GM20000 (cell line): Measurements from ENCODE around the gene LMBR1.
"Not testable (repeated sequence)": the region's sequence is repeated elsewhere in the genome, so short reads cannot be mapped to it uniquely, and the experiment has no call there.

Source experiments
- DNase-seq: peaks from one replicate; pipeline ENCODE4 v3.0.0; 2012; ENCODE audit warnings: low spot score
- CTCF ChIP-seq: IDR thresholded peaks from 2 replicates; pipeline ENCODE4 v1.5.1; 2012; ENCODE audit warnings: mild to moderate bottlenecking, control low read depth; ENCODE audit errors: extremely low read depth, missing control alignments

The LMBR1 gene

DNA sequence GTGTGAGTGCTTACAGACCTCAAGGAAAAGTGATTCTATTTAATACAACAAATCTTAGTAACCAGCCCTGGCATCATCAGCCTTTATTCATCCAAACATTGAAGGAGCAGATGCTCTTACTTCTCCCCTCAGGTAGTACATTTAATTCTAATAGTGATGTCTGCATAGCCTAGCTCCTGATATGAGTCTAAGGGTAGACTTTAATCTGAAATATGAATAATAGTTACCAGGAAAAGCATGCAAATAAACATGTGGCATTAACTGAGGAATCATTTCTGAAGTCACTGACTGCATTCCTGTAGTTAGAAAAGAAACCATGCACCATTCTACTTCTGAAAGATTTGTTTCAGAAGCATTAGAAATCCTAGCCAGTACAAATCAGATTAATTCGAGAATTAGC, 25.7 kb upstream of the LMBR1 start:
- no peak for TF ChIP-seq CTCF
- no peak for DNase-seq

DNA sequence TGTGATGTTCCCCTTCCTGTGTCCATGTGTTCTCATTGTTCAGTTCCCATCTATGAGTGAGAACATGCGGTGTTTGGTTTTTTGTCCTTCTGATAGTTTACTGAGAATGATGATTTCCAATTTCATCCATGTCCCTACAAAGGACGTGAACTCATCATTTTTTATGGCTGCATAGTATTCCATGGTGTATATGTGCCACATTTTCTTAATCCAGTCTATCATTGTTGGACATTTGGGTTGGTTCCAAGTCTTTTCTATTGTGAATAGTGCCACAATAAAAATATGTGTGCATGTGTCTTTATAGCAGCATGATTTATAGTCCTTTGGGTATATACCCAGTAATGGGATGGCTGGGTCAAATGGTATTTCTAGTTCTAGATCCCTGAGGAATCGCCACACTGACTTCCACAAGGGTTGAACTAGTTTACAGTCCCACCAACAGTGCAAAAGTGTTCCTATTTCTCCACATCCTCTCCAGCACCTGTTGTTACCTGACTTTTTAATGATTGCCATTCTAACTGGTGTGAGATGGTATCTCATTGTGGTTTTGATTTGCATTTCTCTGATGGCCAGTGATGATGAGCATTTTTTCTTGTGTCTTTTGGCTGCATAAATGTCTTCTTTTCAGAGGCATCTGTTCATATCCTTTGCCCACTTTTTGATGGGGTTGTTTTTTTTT, 16.7 kb upstream of the LMBR1 start:
- not testable (repeated sequence) for DNase-seq

DNA sequence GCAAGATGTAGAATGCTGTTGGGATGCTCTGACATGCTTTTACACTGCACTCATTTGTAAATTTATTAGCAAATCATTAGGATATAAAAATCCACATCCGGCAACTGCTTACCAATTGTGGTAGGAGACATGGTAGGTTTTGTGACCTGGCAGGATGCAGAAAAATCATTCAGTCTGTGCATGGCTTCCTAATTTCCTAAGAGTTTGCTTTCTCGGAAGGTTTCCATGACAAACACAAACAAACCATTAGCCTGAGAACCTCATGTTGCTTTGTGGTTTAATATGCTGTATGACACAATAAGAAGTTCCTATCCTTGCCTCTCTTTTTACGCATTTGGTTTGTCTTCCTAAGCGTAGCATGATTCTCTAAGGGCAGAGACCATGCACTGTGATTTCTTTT, 14.7 kb upstream of the LMBR1 start:
- no peak for DNase-seq
- TF ChIP-seq CTCF = no peak

DNA sequence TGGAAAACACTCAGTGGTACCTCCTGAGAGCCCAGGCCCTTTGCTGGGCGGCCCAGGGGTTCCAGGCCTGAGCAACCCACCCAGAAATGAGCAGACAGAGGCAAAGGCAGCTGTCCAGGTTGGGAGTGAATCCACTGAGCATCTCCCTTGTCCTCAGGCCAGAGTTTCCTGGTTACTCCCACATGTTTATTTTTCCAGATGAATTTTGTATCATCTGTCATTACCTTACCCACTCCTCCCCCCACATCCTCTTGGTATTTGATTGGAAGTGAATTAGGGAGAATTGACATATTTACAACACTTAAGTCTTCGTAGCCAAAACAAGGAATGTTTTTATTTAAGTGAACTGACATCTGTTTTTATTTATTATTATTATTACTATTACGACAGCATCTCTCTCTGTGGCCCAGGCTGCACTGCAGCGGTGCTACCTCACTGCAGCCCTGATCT, 13.2 kb upstream of the LMBR1 start:
- no peak for TF ChIP-seq CTCF
- DNase-seq = no peak

GRCh38 chr7:156903232-156903909, 10.4 kb upstream of the LMBR1 start:
- no peak for DNase-seq

DNA sequence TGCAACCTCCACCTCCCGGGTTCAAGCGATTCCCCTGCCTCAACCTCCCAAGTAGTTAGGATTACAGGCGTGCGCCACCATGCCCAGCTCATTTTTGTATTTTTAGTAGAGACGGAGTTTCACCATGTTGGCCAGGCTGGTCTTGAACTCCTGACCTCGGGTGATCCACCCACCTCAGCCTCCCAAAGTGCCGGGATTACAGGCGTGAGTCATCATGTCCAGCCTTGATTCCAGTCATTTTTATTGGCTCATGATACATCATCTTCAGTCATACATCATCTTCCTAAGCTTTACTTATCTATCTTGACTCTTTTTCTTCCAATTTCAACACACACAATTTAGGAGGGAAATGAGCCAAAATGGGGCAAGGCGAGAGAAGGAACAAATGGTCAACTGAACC, 7.1 kb upstream of the LMBR1 start:
- not testable (repeated sequence) for DNase-seq

More at GRCh38 chr7:156903232-156903909, 10.4 kb upstream of the LMBR1 start:
- TF ChIP-seq CTCF = no peak

GRCh38 chr7:156898938-156899337, 6.0 kb upstream of the LMBR1 start:
- DNase-seq = no peak
- TF ChIP-seq CTCF = no peak

DNA sequence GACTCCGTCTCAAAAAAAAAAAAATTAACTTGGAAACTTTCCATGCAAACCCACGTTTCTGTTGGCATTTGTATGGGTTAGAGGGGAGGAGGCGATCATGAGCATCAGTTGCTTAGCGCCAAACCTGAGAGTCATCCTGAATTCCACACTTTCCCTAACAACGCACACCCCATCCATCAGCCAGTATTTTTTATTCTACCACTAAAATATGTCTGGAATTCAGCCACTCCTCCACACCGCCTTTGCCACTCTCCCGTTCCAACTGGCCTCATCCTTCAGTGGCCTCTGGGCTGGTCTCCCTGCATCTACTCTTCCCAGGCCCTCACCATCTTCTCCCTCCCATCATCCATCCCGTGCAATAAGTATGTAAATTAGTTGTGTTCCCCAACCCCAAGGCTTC, 4.7 kb upstream of the LMBR1 start:
- no peak for DNase-seq
- no peak for TF ChIP-seq CTCF
